ENCODE data around the gene CLBA1. TPM values are rescaled to one million over a fixed set of nuclear protein-coding genes. Genes with fewer than 3 reads are reported as not detected.
"Not testable (repeated sequence)": the region's sequence is repeated elsewhere in the genome, so short reads cannot be mapped to it uniquely, and the experiment has no call there.

The CLBA1 gene
- total RNA-seq, 1 donor from 2014 or later = 8.4 TPM

DNA sequence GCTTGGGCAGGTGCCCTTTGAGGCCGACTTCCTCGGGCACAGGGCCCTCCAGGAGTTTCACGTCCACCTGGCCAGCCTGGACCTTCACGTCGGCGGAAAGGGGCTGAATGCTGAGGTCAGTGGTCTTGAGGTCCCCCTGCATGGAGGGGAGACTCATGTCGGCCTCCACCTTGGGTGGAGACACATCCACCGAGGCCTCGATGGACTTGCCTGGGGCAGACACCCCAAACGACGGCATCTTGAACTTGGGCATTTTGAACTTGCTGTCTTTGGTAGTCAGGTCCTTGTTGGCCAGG, 36.9 kb upstream of the CLBA1 start:
- FAIRE-seq (no peak), DNase-seq (ENCODE audit: low read depth) (no peak)
- Histone ChIP-seq H3K4me3 (ENCODE audit: low read depth, low read length) (no peak overlapping the region), H3K36me3 (ENCODE audit: control insufficient read depth, insufficient read depth, low read length) (peaks cover 27% of the 10 kb centered on the region), H3K27me3 (ENCODE audit: control insufficient read depth, insufficient read depth, low read length) (no peaks in the 10 kb centered on the region)
- TF ChIP-seq, protein P1, sequence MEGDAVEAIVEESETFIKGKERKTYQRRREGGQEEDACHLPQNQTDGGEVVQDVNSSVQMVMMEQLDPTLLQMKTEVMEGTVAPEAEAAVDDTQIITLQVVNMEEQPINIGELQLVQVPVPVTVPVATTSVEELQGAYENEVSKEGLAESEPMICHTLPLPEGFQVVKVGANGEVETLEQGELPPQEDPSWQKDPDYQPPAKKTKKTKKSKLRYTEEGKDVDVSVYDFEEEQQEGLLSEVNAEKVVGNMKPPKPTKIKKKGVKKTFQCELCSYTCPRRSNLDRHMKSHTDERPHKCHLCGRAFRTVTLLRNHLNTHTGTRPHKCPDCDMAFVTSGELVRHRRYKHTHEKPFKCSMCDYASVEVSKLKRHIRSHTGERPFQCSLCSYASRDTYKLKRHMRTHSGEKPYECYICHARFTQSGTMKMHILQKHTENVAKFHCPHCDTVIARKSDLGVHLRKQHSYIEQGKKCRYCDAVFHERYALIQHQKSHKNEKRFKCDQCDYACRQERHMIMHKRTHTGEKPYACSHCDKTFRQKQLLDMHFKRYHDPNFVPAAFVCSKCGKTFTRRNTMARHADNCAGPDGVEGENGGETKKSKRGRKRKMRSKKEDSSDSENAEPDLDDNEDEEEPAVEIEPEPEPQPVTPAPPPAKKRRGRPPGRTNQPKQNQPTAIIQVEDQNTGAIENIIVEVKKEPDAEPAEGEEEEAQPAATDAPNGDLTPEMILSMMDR (IDR thresholded peaks at IDR 0.05; ENCODE audit: insufficient read depth, low read length, severe bottlenecking) = no peak

DNA sequence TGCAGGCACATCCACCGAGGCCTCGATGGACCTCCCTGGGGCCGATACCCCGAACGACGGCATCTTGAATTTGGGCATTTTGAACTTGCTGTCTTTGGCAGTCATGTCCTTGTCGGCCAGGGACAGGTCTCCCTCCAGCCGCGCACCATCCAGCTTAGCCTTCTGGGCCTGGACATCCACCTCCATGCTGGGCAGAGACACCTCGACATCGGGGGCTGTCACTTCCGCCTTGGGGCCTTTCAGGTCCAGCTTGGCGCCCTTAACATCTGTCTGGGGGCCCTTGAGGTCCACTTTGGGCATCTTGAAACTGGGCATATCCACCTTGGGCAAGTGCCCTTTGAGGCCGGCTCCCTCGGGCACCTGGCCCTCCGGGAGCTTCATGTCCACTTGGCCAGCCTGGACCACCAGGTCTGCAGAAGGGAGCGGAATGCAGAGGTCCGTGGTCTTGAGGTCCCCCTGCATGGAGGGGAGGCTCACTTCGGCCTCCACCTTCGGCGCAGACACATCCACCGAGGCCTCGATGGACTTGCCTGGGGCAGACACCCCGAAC, 36.1 kb upstream of the CLBA1 start:
- H3K27me3 ChIP-seq (ENCODE audit: control insufficient read depth, insufficient read depth, low read length); H3K4me3 ChIP-seq (ENCODE audit: low read depth, low read length); FAIRE-seq; DNase-seq (ENCODE audit: low read depth): not testable (repeated sequence)
- peaks cover 28% of the 10 kb centered on the region for H3K36me3 ChIP-seq (ENCODE audit: control insufficient read depth, insufficient read depth, low read length)

DNA sequence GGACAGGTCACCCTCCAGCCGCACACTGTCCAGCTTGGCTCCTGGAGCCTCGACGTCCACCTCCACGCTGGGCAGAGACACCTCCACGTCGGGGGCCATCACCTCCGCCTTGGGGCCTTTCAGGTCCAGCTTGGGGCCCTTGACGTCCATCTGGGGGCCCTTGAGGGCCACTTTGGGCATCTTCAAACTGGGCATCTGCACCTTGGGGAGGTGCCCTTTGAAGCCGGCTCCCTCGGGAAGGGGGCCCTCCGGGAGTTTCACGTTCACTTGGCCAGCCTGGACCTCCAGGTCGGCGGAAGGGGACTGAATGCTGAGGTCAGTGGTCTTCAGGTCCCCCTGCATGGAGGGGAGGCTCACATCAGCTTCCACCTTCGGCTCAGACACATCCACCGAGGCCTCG, 35.6 kb upstream of the CLBA1 start:
- H3K4me3 ChIP-seq (ENCODE audit: low read depth, low read length) = no peak overlapping the region
- H3K27me3 ChIP-seq (ENCODE audit: control insufficient read depth, insufficient read depth, low read length) = no peaks in the 10 kb centered on the region
- TF ChIP-seq, protein P1 (IDR thresholded peaks at IDR 0.05; ENCODE audit: insufficient read depth, low read length, severe bottlenecking) = no peak
- peaks cover 32% of the 10 kb centered on the region for H3K36me3 ChIP-seq (ENCODE audit: control insufficient read depth, insufficient read depth, low read length)
- DNase-seq (ENCODE audit: low read depth) (no peak), FAIRE-seq (no peak)

DNA sequence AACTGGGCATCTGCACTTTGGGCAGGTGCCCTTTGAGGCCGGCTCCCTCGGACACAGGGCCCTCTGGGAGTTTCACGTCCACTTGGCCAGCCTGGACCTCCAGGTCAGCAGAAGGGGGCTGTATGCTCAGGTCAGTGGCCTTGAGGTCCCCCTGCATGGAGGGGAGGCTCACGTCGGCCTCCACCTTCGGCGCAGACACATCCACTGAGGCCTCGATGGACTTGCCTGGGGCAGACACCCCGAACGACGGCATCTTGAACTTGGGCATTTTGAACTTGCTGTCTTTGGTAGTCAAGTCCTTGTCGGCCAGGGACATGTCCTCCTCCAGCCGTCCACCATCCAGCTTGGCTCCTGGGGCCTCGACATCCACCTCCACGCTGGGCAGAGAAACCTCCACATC, 34.9 kb upstream of the CLBA1 start:
- FAIRE-seq; DNase-seq (ENCODE audit: low read depth); H3K27me3 ChIP-seq (ENCODE audit: control insufficient read depth, insufficient read depth, low read length); H3K4me3 ChIP-seq (ENCODE audit: low read depth, low read length): not testable (repeated sequence)
- peaks cover 38% of the 10 kb centered on the region for H3K36me3 ChIP-seq (ENCODE audit: control insufficient read depth, insufficient read depth, low read length)

DNA sequence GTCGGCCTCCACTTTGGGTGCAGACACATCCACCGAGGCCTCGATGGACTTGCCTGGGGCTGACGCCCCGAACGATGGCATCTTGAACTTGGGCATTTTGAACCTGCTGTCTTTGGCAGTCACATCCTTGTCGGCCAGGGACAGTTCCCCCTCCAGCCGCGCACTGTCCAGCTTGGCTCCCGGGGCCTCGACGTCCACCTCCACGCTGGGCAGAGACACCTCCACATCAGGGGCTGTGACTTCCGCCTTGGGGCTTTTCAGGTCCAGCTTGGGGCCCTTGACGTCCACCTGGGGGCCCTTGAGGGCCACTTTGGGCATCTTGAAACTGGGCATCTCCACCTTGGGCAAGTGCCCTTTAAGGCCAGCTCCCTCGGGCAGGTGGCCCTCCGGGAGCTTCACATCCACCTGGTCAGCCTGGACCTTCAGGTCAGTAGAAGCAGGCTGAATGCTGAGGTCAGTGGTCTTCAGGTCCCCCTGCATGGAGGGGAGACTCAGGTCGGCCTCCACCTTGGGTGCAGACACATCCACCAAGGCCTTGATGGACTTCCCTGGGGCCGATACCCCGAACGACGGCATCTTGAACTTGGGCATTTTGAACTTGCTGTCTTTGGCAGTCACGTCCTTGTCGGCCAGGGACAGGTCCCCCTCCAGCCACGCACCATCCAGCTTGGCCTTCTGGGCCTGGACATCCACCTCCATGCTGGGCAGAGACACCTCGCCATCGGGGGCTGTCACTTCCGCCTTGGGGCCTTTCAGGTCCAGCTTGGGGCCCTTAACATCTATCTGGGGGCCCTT, 33.5 kb upstream of the CLBA1 start:
- H3K4me3 ChIP-seq (ENCODE audit: low read depth, low read length); DNase-seq (ENCODE audit: low read depth); FAIRE-seq; H3K27me3 ChIP-seq (ENCODE audit: control insufficient read depth, insufficient read depth, low read length): not testable (repeated sequence)
- H3K36me3 ChIP-seq (ENCODE audit: control insufficient read depth, insufficient read depth, low read length) = peaks cover 49% of the 10 kb centered on the region

DNA sequence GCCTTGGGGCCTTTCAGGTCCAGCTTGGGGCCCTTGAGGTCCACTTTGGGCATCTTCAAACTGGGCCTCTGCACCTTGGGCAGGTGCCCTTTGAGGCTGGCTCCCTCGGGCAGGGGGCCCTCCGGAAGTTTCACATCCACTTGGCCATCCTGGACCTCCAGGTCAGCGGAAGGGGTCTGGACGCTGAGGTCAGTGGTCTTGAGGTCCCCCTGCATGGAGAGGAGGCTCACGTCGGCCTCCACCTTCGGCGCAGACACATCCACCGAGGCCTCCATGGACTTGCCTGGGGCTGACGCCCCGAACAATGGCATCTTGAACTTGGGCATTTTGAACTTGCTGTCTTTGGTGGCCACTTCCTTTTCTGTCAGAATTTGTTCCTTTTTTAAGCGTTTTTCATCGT, 32.5 kb upstream of the CLBA1 start:
- no peaks in the 10 kb centered on the region for H3K27me3 ChIP-seq (ENCODE audit: control insufficient read depth, insufficient read depth, low read length)
- FAIRE-seq = no peak
- H3K4me3 ChIP-seq (ENCODE audit: low read depth, low read length) = no peak overlapping the region
- H3K36me3 ChIP-seq (ENCODE audit: control insufficient read depth, insufficient read depth, low read length) = peaks cover 52% of the 10 kb centered on the region
- no peak for DNase-seq (ENCODE audit: low read depth)
- TF ChIP-seq, protein P1 (IDR thresholded peaks at IDR 0.05; ENCODE audit: insufficient read depth, low read length, severe bottlenecking) = no peak

DNA sequence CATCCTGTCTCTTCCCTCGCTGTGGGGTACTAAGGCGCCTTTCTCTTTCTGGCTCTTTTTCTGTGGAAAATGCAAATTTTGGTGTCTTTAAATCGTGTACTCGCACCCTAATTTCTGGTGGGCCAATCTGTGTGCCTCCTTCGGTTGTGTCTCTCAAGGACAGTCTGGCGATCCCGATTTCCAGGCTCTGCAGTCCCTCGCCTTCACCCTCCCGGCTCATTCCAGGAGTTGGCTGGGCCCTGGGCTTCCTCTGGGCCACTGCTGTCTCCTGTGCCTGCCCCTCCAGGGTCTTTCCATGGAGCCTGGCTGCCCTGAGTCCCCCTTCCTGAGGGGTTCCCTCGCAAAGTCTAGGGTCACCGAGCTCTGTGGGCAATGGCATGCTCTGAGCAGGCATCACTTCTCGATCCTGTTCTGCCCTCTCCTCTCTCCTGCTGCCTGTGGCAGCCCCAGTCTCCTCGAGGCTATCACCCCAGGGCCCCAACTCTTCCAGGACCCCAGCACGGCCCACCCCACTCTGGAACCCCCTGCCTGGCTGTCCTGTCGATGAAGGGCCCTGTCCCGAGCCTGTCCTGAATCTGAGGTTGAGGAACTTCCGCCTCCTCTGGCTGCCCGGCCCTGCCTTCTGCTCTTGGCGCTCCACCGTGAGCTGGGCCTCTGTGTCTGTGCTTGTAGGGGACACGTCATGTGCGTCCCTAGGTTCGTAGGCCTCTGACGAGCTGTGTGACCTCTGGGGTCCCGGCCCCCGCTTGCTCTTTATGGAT, 31.5 kb upstream of the CLBA1 start:
- no peak overlapping the region for H3K4me3 ChIP-seq (ENCODE audit: low read depth, low read length)
- H3K36me3 ChIP-seq (ENCODE audit: control insufficient read depth, insufficient read depth, low read length) = peaks cover 50% of the 10 kb centered on the region
- no peak for FAIRE-seq
- no peak for DNase-seq (ENCODE audit: low read depth)
- no peaks in the 10 kb centered on the region for H3K27me3 ChIP-seq (ENCODE audit: control insufficient read depth, insufficient read depth, low read length)
- TF ChIP-seq, protein P1 (IDR thresholded peaks at IDR 0.05; ENCODE audit: insufficient read depth, low read length, severe bottlenecking) = no peak
